ENCODE measurements around the gene SPPL2B.

DNA sequence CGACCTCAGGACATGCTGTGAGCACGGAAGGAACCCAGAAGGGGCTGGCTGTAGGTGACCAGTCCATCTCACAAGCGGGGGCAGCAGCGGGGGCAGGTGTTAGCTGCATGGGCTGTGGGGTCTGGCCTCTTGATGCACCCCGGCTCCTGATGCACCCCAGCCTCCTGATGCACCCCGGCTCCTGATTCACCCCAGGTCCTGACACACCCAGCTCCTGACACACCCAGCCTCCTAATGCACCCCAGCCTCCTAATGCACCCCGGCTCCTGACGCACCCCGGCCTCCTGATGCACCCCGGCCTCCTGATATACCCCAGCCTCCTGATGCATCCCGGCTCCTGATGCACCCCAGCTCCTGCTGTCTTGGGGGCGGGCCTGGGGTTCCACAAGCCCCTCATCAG is 7.5 kb upstream of the SPPL2B start:
- no peak for TF ChIP-seq CTCF (IDR thresholded peaks at IDR 0.05)
- TF ChIP-seq POLR2A (IDR thresholded peaks at IDR 0.05) = no peak
- no peak for TF ChIP-seq POLR2AphosphoS5 (IDR thresholded peaks at IDR 0.05; ENCODE audit: insufficient read depth in 1 of 2, low read depth in 1 of 2)
